WTC11 (cell line): ENCODE data around the gene GPC6. TPM values are rescaled to one million over a fixed set of nuclear protein-coding genes. Genes with fewer than 3 reads are reported as not detected.

ENCODE experiments used
- ATAC-seq: fragments of 200-7000 bp; cut with Tn5 transposase; 2 replicates; pipeline ENCODE4 v1.10.0; 2021; ENCODE audit warnings: mild to moderate bottlenecking, moderate library complexity
- CTCF ChIA-PET: fragments of 300-600 bp; sonication (Branson Sonifier 250); formaldehyde crosslinking; loops from one replicate; lab custom pipeline; 2021; ENCODE audit warnings: antibody characterized with exemption; lab: Charles Lee
- POLR2A ChIA-PET: fragments of 350-600 bp; sonication (Branson Sonifier 250); formaldehyde crosslinking; loops from one replicate; lab custom pipeline; 2021; ENCODE audit warnings: antibody characterized with exemption; lab: Charles Lee
- DNase-seq: peaks from one replicate; pipeline ENCODE4 v3.0.0; 2021; ENCODE audit warnings: low spot score
- H3K27ac Mint-ChIP-seq: 2 replicates; pipeline ENCODE4 v1.8.0; 2021; ENCODE audit warnings: mixed read lengths
- H3K27me3 Mint-ChIP-seq: 2 replicates; pipeline ENCODE4 v1.8.0; 2021; ENCODE audit warnings: low read depth, mild to moderate bottlenecking, moderate library complexity, mixed read lengths
- H3K36me3 Mint-ChIP-seq: 2 replicates; pipeline ENCODE4 v1.8.0; 2021; ENCODE audit warnings: mixed read lengths
- H3K4me1 Mint-ChIP-seq: 2 replicates; pipeline ENCODE4 v1.8.0; 2022; ENCODE audit warnings: mixed read lengths
- H3K4me3 Mint-ChIP-seq: 2 replicates; pipeline ENCODE4 v1.8.0; 2021; ENCODE audit warnings: mild to moderate bottlenecking, moderate library complexity, mixed read lengths
- H3K9me3 Mint-ChIP-seq: 2 replicates; pipeline ENCODE4 v1.8.0; 2021; ENCODE audit warnings: mixed read lengths
- ATF2 ChIP-seq: sonication (generic); formaldehyde crosslinking; IDR thresholded peaks from 2 replicates; pipeline ENCODE4 v1.8.1; 2022; ENCODE audit warnings: low read depth, missing genetic modification reagents, borderline replicate concordance
- CBFB ChIP-seq: sonication (generic); formaldehyde crosslinking; IDR thresholded peaks from 2 replicates; pipeline ENCODE4 v1.8.1; 2022; ENCODE audit warnings: mild to moderate bottlenecking, low read depth, missing genetic modification reagents
- CDX4 ChIP-seq: fragments of 250-450 bp; sonication (Bioruptor Pico); IDR thresholded peaks from 2 replicates; pipeline ENCODE4 v1.9.0; 2021; ENCODE audit warnings: moderate library complexity, mild to moderate bottlenecking, inconsistent platforms, borderline replicate concordance
- CREB1 ChIP-seq: sonication (generic); formaldehyde crosslinking; IDR thresholded peaks from 2 replicates; pipeline ENCODE4 v1.8.0; 2023; ENCODE audit warnings: mild to moderate bottlenecking, missing genetic modification reagents
- E2F5 ChIP-seq: sonication (generic); formaldehyde crosslinking; IDR thresholded peaks from 2 replicates; pipeline ENCODE4 v1.8.1; 2022; ENCODE audit warnings: mild to moderate bottlenecking, moderate library complexity, missing genetic modification reagents
- ERG ChIP-seq: fragments of 250-450 bp; sonication (Bioruptor Pico); IDR thresholded peaks from 2 replicates; pipeline ENCODE4 v1.8.0; 2021; ENCODE audit warnings: mild to moderate bottlenecking
- ETV6 ChIP-seq: sonication (generic); formaldehyde crosslinking; IDR thresholded peaks from 2 replicates; pipeline ENCODE4 v1.8.1; 2022; ENCODE audit warnings: mild to moderate bottlenecking, missing genetic modification reagents
- HMGA2 ChIP-seq: fragments of 250-450 bp; sonication (Bioruptor Pico); IDR thresholded peaks from 2 replicates; pipeline ENCODE4 v1.4.0; 2021; ENCODE audit warnings: mild to moderate bottlenecking, moderate library complexity
- HMGXB4 ChIP-seq: sonication (generic); formaldehyde crosslinking; IDR thresholded peaks from 2 replicates; pipeline ENCODE4 v1.8.1; 2023; ENCODE audit warnings: mild to moderate bottlenecking, moderate library complexity, missing genetic modification reagents
- MLX ChIP-seq: sonication (generic); formaldehyde crosslinking; IDR thresholded peaks from 2 replicates; pipeline ENCODE4 v1.8.1; 2023; ENCODE audit warnings: mild to moderate bottlenecking, missing genetic modification reagents, moderate library complexity
- NFE2L1 ChIP-seq: sonication (generic); formaldehyde crosslinking; IDR thresholded peaks from 2 replicates; pipeline ENCODE4 v1.8.1; 2023; ENCODE audit warnings: missing genetic modification reagents
- PRRX2 ChIP-seq: fragments of 250-450 bp; sonication (Bioruptor Pico); IDR thresholded peaks from 2 replicates; pipeline ENCODE4 v1.8.0; 2021; ENCODE audit warnings: mild to moderate bottlenecking
- RELA ChIP-seq: sonication (generic); formaldehyde crosslinking; IDR thresholded peaks from 2 replicates; pipeline ENCODE4 v1.8.1; 2022; ENCODE audit warnings: missing genetic modification reagents, mild to moderate bottlenecking, borderline replicate concordance
- SOX15 ChIP-seq: fragments of 250-450 bp; sonication (Bioruptor Pico); IDR thresholded peaks from 2 replicates; pipeline ENCODE4 v1.9.0; 2021; ENCODE audit warnings: mild to moderate bottlenecking
- TEAD4 ChIP-seq: sonication (generic); formaldehyde crosslinking; IDR thresholded peaks from 2 replicates; pipeline ENCODE4 v1.8.0; 2022; ENCODE audit warnings: mild to moderate bottlenecking, missing genetic modification reagents
- ZNF121 ChIP-seq: sonication (generic); formaldehyde crosslinking; IDR thresholded peaks from 2 replicates; pipeline ENCODE4 v1.8.0; 2023; ENCODE audit warnings: missing genetic modification reagents
- ZNF232 ChIP-seq: sonication (generic); formaldehyde crosslinking; IDR thresholded peaks from 2 replicates; pipeline ENCODE4 v1.8.0; 2022; ENCODE audit warnings: mild to moderate bottlenecking, missing genetic modification reagents
- ZNF281 ChIP-seq: sonication (generic); formaldehyde crosslinking; IDR thresholded peaks from 2 replicates; pipeline ENCODE4 v1.8.0; 2023; ENCODE audit warnings: mild to moderate bottlenecking, missing genetic modification reagents
- ZNF396 ChIP-seq: fragments of 250-450 bp; sonication (Bioruptor Pico); IDR thresholded peaks from 2 replicates; pipeline ENCODE4 v1.8.0; 2021; ENCODE audit warnings: mild to moderate bottlenecking, moderate library complexity, borderline replicate concordance
- ZNF416 ChIP-seq: fragments of 250-450 bp; sonication (Bioruptor Pico); IDR thresholded peaks from 2 replicates; pipeline ENCODE4 v1.9.0; 2021; ENCODE audit warnings: mild to moderate bottlenecking, inconsistent platforms
- ZNF425 ChIP-seq: fragments of 250-450 bp; sonication (Bioruptor Pico); conservative IDR thresholded peaks from 2 replicates; pipeline ENCODE4 v1.9.0; 2021; ENCODE audit warnings: mild to moderate bottlenecking
- total RNA-seq: library from RNA; stranded (reverse); gene quantifications from 3 replicates; pipeline ENCODE4 v1.2.3, GENCODE V29; 2021

The GPC6 gene
- total RNA-seq, 1 experiment from 2014 or later, result 19.5 TPM

GRCh38 chr13:94129490-94129894, 902.9 kb downstream of the GPC6 start:
- DNase-seq, result no peak
- no peak overlapping the region for H3K27ac Mint-ChIP-seq
- H3K27me3 Mint-ChIP-seq, result peaks cover 5% of the 10 kb centered on the region
- H3K9me3 Mint-ChIP-seq, result no peaks in the 10 kb centered on the region
- POLR2A ChIA-PET, result no interaction called here
- no peak for TF ChIP-seq ERG (CRISPR knock-in tag)
- no peak for TF ChIP-seq CBFB (CRISPR knock-in tag)
- no peak for TF ChIP-seq MLX (CRISPR knock-in tag)
- no peak for TF ChIP-seq HMGA2 (CRISPR knock-in tag)
- no peak for TF ChIP-seq ZNF121 (CRISPR knock-in tag)
- TF ChIP-seq TEAD4, result no peak
- TF ChIP-seq RELA, result no peak
- no peak for TF ChIP-seq PRRX2 (CRISPR knock-in tag)
- TF ChIP-seq CDX4, result no peak
- TF ChIP-seq, all 79 proteins: peak for 0
- 0 out of 2 replicates have a peak, but pooled peaks cover 3% of the 10 kb centered on the region for H3K4me1 Mint-ChIP-seq
- ATAC-seq, result no peak
- CTCF ChIA-PET, result no interaction called here
- no peak overlapping the region for H3K4me3 Mint-ChIP-seq
- H3K36me3 Mint-ChIP-seq, result no peaks in the 10 kb centered on the region

- no peak for DNase-seq
- Mint-ChIP-seq H3K36me3 (no peaks in the 10 kb centered on the region), H3K9me3 (no peaks in the 10 kb centered on the region), H3K27ac (no peak overlapping the region), H3K4me1 (peaks cover 39% of the 10 kb centered on the region), H3K4me3 (no peak overlapping the region), H3K27me3 (peaks cover 5% of the 10 kb centered on the region; the same call in 1 of the 2 replicates)
- ChIA-PET CTCF (no interaction called here), POLR2A (no interaction called here)
- no peak for ATAC-seq
- TF ChIP-seq ZNF396 (CRISPR knock-in tag), result no peak
- no peak for TF ChIP-seq SOX15
- TF ChIP-seq HMGXB4 (CRISPR knock-in tag), result no peak
- TF ChIP-seq NFE2L1 (CRISPR knock-in tag), result no peak
- no peak for TF ChIP-seq ZNF281 (CRISPR knock-in tag)
- no peak for TF ChIP-seq CREB1
- no peak for TF ChIP-seq ATF2 (CRISPR knock-in tag)
- TF ChIP-seq ZNF416 (CRISPR knock-in tag), result no peak
- TF ChIP-seq ZNF425, result no peak
- no peak for TF ChIP-seq ZNF232 (CRISPR knock-in tag)
- no peak for TF ChIP-seq ETV6
- no peak for TF ChIP-seq E2F5 (CRISPR knock-in tag)
Observed at GRCh38 chr13:94138831-94139230, 912.2 kb downstream of the GPC6 start.
